BJ (cell line): ENCODE measurements around the gene AFF3. TPM values are rescaled to one million over a fixed set of nuclear protein-coding genes. Genes with fewer than 3 reads are reported as not detected.
A peak's percentile ranks its signal among the peaks of the same experiment; 100 is the strongest.
"Not testable (repeated sequence)": the region's sequence is repeated elsewhere in the genome, so short reads cannot be mapped to it uniquely, and the experiment has no call there.

Experiments
- CTCF ChIA-PET: fragments of 350-600 bp; formaldehyde crosslinking; extraction: SDS; loops from one replicate; lab custom pipeline; 2021; ENCODE audit warnings: antibody characterized with exemption, inconsistent platforms; lab: Yijun Ruan, JAX
- POLR2A ChIA-PET: fragments of 300-600 bp; sonication (Branson Sonifier 250); formaldehyde crosslinking; extraction: SDS; loops from one replicate; lab custom pipeline; 2021; ENCODE audit warnings: antibody characterized with exemption; lab: Charles Lee
- DNase-seq: peaks from one replicate; pipeline ENCODE4 v3.0.0-alpha.2; 2011; ENCODE audit warnings: low read depth
- H3K27me3 ChIP-seq: 2 replicates; pipeline ENCODE4 v1.6.0; 2011; ENCODE audit warnings: low read length; ENCODE audit not compliant: control insufficient read depth, insufficient read depth
- H3K36me3 ChIP-seq: 2 replicates; pipeline ENCODE4 v1.5.1; 2011; ENCODE audit warnings: low read length; ENCODE audit not compliant: control insufficient read depth, insufficient read depth
- H3K4me3 ChIP-seq: 2 replicates; pipeline ENCODE4 v1.5.1; 2011; ENCODE audit warnings: low read depth, mild to moderate bottlenecking, control low read depth, low read length
- CTCF ChIP-seq: IDR thresholded peaks from 2 replicates; pipeline ENCODE4 v1.5.1; 2011; ENCODE audit warnings: low read depth, mild to moderate bottlenecking, control low read depth, inconsistent platforms, low read length, moderate library complexity; ENCODE audit not compliant: insufficient read depth
- polyA plus RNA-seq: library from polyadenylated mRNA; depleted of rRNA; stranded (reverse); fragments of >200 nt; gene quantifications from 2 replicates; pipeline ENCODE4 v1.2.3, GENCODE V29; 2011

AFF3 gene
- polyA plus RNA-seq, 1 experiment: 11.5 TPM

GRCh38 chr2:99948010-99948409 is 194.4 kb downstream of the AFF3 start:
- Histone ChIP-seq H3K36me3 (no peaks in the 10 kb centered on the region), H3K27me3 (no peaks in the 10 kb centered on the region), H3K4me3 (no peak overlapping the region)
- POLR2A ChIA-PET: no interaction called here
- CTCF ChIA-PET: no interaction called here
- no peak for TF ChIP-seq CTCF
- no peak for DNase-seq

GRCh38 chr2:99947366-99947765 is 195.0 kb downstream of the AFF3 start:
- CTCF ChIA-PET: interaction anchor here (1.4 kb wide), 1 partner anchor 10 kb away, joined by 3 read pairs; no protein-coding TSS in a partner anchor
- H3K27me3 ChIP-seq, POLR2A ChIA-PET, H3K36me3 ChIP-seq, H3K4me3 ChIP-seq, DNase-seq: not testable (repeated sequence)

- ChIA-PET POLR2A (no interaction called here), CTCF (interaction anchor here (1.7 kb wide), 1 partner anchor 16 kb away, joined by 5 read pairs; no protein-coding TSS in a partner anchor)
- DNase-seq: no peak
- Histone ChIP-seq H3K27me3 (no peaks in the 10 kb centered on the region), H3K36me3 (no peaks in the 10 kb centered on the region), H3K4me3 (no peak overlapping the region)
- no peak for TF ChIP-seq CTCF
Observed at GRCh38 chr2:99944019-99944418, 198.4 kb downstream of the AFF3 start.

GRCh38 chr2:99942561-99943347 is 199.6 kb downstream of the AFF3 start:
- no peak overlapping the region for H3K4me3 ChIP-seq
- CTCF ChIA-PET: no interaction called here
- no peaks in the 10 kb centered on the region for H3K36me3 ChIP-seq
- POLR2A ChIA-PET: no interaction called here
- no peak for TF ChIP-seq CTCF
- H3K27me3 ChIP-seq: no peaks in the 10 kb centered on the region
- DNase-seq: no peak

- H3K27me3 ChIP-seq: no peaks in the 10 kb centered on the region
- no peak for TF ChIP-seq CTCF
- CTCF ChIA-PET: no interaction called here
- POLR2A ChIA-PET: no interaction called here
- H3K4me3 ChIP-seq: no peak overlapping the region
- H3K36me3 ChIP-seq: no peaks in the 10 kb centered on the region; the same call in 1 of the 2 replicates
- DNase-seq: peak; percentile 11
Observed at GRCh38 chr2:99940963-99941362, 201.4 kb downstream of the AFF3 start.
